SU-DHL-6 (cell line): ENCODE results near the gene FBRSL1.

Experiments used
- H2AFZ ChIP-seq: fragments of 200-600 bp; sonication (generic); 2 replicates; pipeline ENCODE4 v1.6.1; 2014; ENCODE audit warnings: low read depth, mild to moderate bottlenecking, moderate library complexity, mixed read lengths, antibody characterized with exemption, low read length; ENCODE audit not compliant: severe bottlenecking
- H3F3A ChIP-seq: fragments of 200-600 bp; shearing (Covaris generic); 2 replicates; pipeline ENCODE4 v1.6.0; 2016; ENCODE audit warnings: antibody characterized with exemption, mild to moderate bottlenecking; ENCODE audit not compliant: insufficient read depth
- H3K27ac ChIP-seq: fragments of 200-600 bp; sonication (generic); 2 replicates; pipeline ENCODE4 v1.5.1; 2016; ENCODE audit warnings: low read depth, mild to moderate bottlenecking, low read length, moderate library complexity, mixed read lengths
- H3K27me3 ChIP-seq: fragments of 200-600 bp; sonication (generic), shearing (Covaris generic); 2 replicates; pipeline ENCODE4 v1.6.0; 2014; ENCODE audit warnings: mild to moderate bottlenecking, low read length
- H3K36me3 ChIP-seq: fragments of 200-600 bp; sonication (generic); 2 replicates; pipeline ENCODE4 v1.6.1; 2014; ENCODE audit warnings: mild to moderate bottlenecking, low read length, mixed read lengths
- H3K4me2 ChIP-seq: fragments of 300-600, 200-600 bp; shearing (Covaris generic), sonication (generic); 2 replicates; pipeline ENCODE4 v1.6.0; 2014; ENCODE audit warnings: low read length, low read depth, mild to moderate bottlenecking; ENCODE audit not compliant: poor library complexity, severe bottlenecking
- H3K4me3 ChIP-seq: fragments of 200-600 bp; sonication (generic); 2 replicates; pipeline ENCODE4 v1.5.1; 2014; ENCODE audit warnings: antibody characterized with exemption, low read length, mild to moderate bottlenecking, mixed read lengths; ENCODE audit not compliant: insufficient read depth, poor library complexity, severe bottlenecking
- H3K79me2 ChIP-seq: fragments of 200-600 bp; sonication (generic); 2 replicates; pipeline ENCODE4 v1.6.1; 2014; ENCODE audit warnings: mild to moderate bottlenecking, low read length, moderate library complexity; ENCODE audit not compliant: insufficient read depth
- H3K9ac ChIP-seq: fragments of 200-600 bp; sonication (generic); 2 replicates; pipeline ENCODE4 v1.7.0; 2014; ENCODE audit warnings: mild to moderate bottlenecking, low read length
- H3K9me2 ChIP-seq: fragments of 200-600 bp; sonication (generic); replicated peaks from 2 replicates; pipeline ENCODE4 v1.6.1; 2014; ENCODE audit warnings: low read length; ENCODE audit not compliant: insufficient read depth
- H3K9me3 ChIP-seq: fragments of 200-600 bp; sonication (generic); 2 replicates; pipeline ENCODE4 v1.6.1; 2014; ENCODE audit warnings: low read length, mixed read lengths; ENCODE audit not compliant: insufficient read depth
- H4K20me1 ChIP-seq: fragments of 200-600 bp; sonication (generic); 2 replicates; pipeline ENCODE4 v1.6.1; 2014; ENCODE audit warnings: low read depth, mild to moderate bottlenecking, antibody characterized with exemption, low read length, moderate library complexity, mixed read lengths
- EZH2phosphoT487 ChIP-seq: fragments of 200-600 bp; sonication (generic), shearing (Covaris generic); conservative IDR thresholded peaks from 2 replicates; pipeline ENCODE4 v1.6.1; 2018; ENCODE audit warnings: mild to moderate bottlenecking, antibody characterized with exemption, low read length, moderate library complexity, mixed read lengths
- TF ChIP-seq, protein P1 (sequence below): fragments of 200-600 bp; sonication (generic); IDR thresholded peaks from one replicate; pipeline ENCODE4 v1.5.1; 2017; ENCODE audit warnings: antibody characterized with exemption, mild to moderate bottlenecking, low read length, moderate library complexity; ENCODE audit not compliant: insufficient read depth, poor library complexity, severe bottlenecking

Gene FBRSL1

GRCh38 chr12:132489078-132489601 lies 811 bp upstream of the FBRSL1 start:
- 0 out of 2 replicates have a peak, but pooled peaks have one; percentile 36 for TF ChIP-seq EZH2phosphoT487
- TF ChIP-seq, protein P1, sequence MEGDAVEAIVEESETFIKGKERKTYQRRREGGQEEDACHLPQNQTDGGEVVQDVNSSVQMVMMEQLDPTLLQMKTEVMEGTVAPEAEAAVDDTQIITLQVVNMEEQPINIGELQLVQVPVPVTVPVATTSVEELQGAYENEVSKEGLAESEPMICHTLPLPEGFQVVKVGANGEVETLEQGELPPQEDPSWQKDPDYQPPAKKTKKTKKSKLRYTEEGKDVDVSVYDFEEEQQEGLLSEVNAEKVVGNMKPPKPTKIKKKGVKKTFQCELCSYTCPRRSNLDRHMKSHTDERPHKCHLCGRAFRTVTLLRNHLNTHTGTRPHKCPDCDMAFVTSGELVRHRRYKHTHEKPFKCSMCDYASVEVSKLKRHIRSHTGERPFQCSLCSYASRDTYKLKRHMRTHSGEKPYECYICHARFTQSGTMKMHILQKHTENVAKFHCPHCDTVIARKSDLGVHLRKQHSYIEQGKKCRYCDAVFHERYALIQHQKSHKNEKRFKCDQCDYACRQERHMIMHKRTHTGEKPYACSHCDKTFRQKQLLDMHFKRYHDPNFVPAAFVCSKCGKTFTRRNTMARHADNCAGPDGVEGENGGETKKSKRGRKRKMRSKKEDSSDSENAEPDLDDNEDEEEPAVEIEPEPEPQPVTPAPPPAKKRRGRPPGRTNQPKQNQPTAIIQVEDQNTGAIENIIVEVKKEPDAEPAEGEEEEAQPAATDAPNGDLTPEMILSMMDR, result no peak
- peak overlapping the region; percentile 71 for H3K4me2 ChIP-seq
- H3F3A ChIP-seq, result no peaks in the 10 kb centered on the region
- H4K20me1 ChIP-seq, result peaks cover 10% of the 10 kb centered on the region; the same call in 1 of the 2 replicates
- no peaks in the 10 kb centered on the region for H3K79me2 ChIP-seq
- H3K36me3 ChIP-seq, result no peaks in the 10 kb centered on the region
- H3K4me3 ChIP-seq, result peak overlapping the region; percentile 59
- H3K9me3 ChIP-seq, result no peaks in the 10 kb centered on the region
- no peaks in the 10 kb centered on the region for H3K27me3 ChIP-seq
- H3K27ac ChIP-seq, result no peak overlapping the region
- no peaks in the 10 kb centered on the region for H3K9me2 ChIP-seq
- peak overlapping the region; percentile 59 for H2AFZ ChIP-seq
- H3K9ac ChIP-seq, result peak overlapping the region; percentile 50

- Histone ChIP-seq H3F3A (no peaks in the 10 kb centered on the region), H3K9me2 (no peaks in the 10 kb centered on the region), H3K9me3 (no peaks in the 10 kb centered on the region), H3K36me3 (no peaks in the 10 kb centered on the region), H3K27me3 (no peaks in the 10 kb centered on the region), H3K4me3 (peak overlapping the region; percentile 48), H2AFZ (no peak overlapping the region), H3K27ac (no peak overlapping the region), H4K20me1 (peaks cover 10% of the 10 kb centered on the region; the same call in 1 of the 2 replicates), H3K9ac (0 out of 2 replicates have a peak overlapping the region, but pooled peaks have one; percentile 6), H3K4me2 (peak overlapping the region; percentile 53), H3K79me2 (no peaks in the 10 kb centered on the region)
- no peak for TF ChIP-seq EZH2phosphoT487
- TF ChIP-seq, protein P1, result no peak
Observed at GRCh38 chr12:132490422-132491137, 629 bp downstream of the FBRSL1 start.

GRCh38 chr12:132491138-132491663 lies 1.2 kb downstream of the FBRSL1 start:
- no peaks in the 10 kb centered on the region for H3K79me2 ChIP-seq
- H3K9me3 ChIP-seq, result no peaks in the 10 kb centered on the region
- H3K4me2 ChIP-seq, result peak overlapping the region; percentile 53
- no peak overlapping the region for H3K27ac ChIP-seq
- H4K20me1 ChIP-seq, result peaks cover 10% of the 10 kb centered on the region; the same call in 1 of the 2 replicates
- no peaks in the 10 kb centered on the region for H3F3A ChIP-seq
- no peaks in the 10 kb centered on the region for H3K36me3 ChIP-seq
- H3K27me3 ChIP-seq, result no peaks in the 10 kb centered on the region
- TF ChIP-seq, protein P1, result no peak
- TF ChIP-seq EZH2phosphoT487, result no peak
- H3K4me3 ChIP-seq, result peak overlapping the region; percentile 48
- no peaks in the 10 kb centered on the region for H3K9me2 ChIP-seq
- peak overlapping the region; percentile 6; the same call in 1 of the 2 replicates for H3K9ac ChIP-seq
- no peak overlapping the region for H2AFZ ChIP-seq
